HepG2 (cell line): ENCODE data around the gene UBAP1L. TPM values are rescaled to one million over a fixed set of nuclear protein-coding genes. Genes with fewer than 3 reads are reported as not detected.

Experiments used
- CBX1 ChIP-seq: IDR thresholded peaks from one replicate; pipeline ENCODE4 v1.6.1; 2016; ENCODE audit warnings: antibody characterized with exemption, low read depth
- DZIP1 ChIP-seq: sonication (generic); formaldehyde crosslinking; IDR thresholded peaks from 2 replicates; pipeline ENCODE4 v1.5.0; 2020; ENCODE audit warnings: mild to moderate bottlenecking, missing genetic modification reagents
- GZF1 ChIP-seq: sonication (generic); formaldehyde crosslinking; IDR thresholded peaks from 2 replicates; pipeline ENCODE4 v1.5.1; 2020; ENCODE audit warnings: mild to moderate bottlenecking, missing genetic modification reagents
- MAFG ChIP-seq: sonication (generic); formaldehyde crosslinking; IDR thresholded peaks from 2 replicates; pipeline ENCODE4 v1.5.1; 2020; ENCODE audit warnings: mild to moderate bottlenecking, missing genetic modification reagents
- ONECUT2 ChIP-seq: sonication (generic); formaldehyde crosslinking; IDR thresholded peaks from 2 replicates; pipeline ENCODE4 v1.4.0; 2020; ENCODE audit warnings: missing genetic modification reagents
- PLRG1 ChIP-seq: fragments of 450-650 bp; conservative IDR thresholded peaks from 2 replicates; pipeline ENCODE4 v1.6.1; 2016
- THAP11 ChIP-seq: IDR thresholded peaks from 2 replicates; pipeline ENCODE4 v1.6.1; 2016; ENCODE audit warnings: missing biosample characterization, missing genetic modification reagents
- ZNF660 ChIP-seq: sonication (generic); formaldehyde crosslinking; IDR thresholded peaks from 2 replicates; pipeline ENCODE4 v1.5.1; 2020; ENCODE audit warnings: mild to moderate bottlenecking, low read depth, missing genetic modification reagents, borderline replicate concordance
- ZNF766 ChIP-seq: sonication (generic); formaldehyde crosslinking; IDR thresholded peaks from 2 replicates; pipeline ENCODE4 v1.5.0; 2020; ENCODE audit warnings: missing genetic modification reagents, borderline replicate concordance
- ZNF879 ChIP-seq: sonication (generic); formaldehyde crosslinking; IDR thresholded peaks from 2 replicates; pipeline ENCODE4 v1.8.1; 2023; ENCODE audit warnings: missing genetic modification reagents
- polyA plus RNA-seq, 8 experiments: library from polyadenylated mRNA; depleted of rRNA in 3 of 8; stranded (reverse) in 7 of 8; unstranded in 1 of 8; fragments of >200 nt; fragmentation: Illumina TruSeq in 4 of 8; extraction: Trizol in 4 of 8; gene quantifications; 2 replicates each; pipeline versions ENCODE4 v1.2.1 to v1.2.3, GENCODE V29; 2011 to 2016; ENCODE audit warnings: low read depth in 4 of 8, missing spikeins in 1 of 8, mixed read lengths in 1 of 8; ENCODE audit not compliant: insufficient read depth in 1 of 8
- total RNA-seq, 5 experiments: library from RNA; depleted of rRNA; stranded (reverse); fragments of >200 nt; fragmentation: Illumina TruSeq; extraction: Trizol; gene quantifications; 2 replicates each; pipeline ENCODE4 v1.2.3, GENCODE V29; 2016; ENCODE audit warnings: low read depth in 1 of 5
- TF ChIP-seq, protein P1 (sequence below): sonication (generic); formaldehyde crosslinking; IDR thresholded peaks from 2 replicates; pipeline ENCODE4 v1.4.0; 2020; ENCODE audit warnings: mild to moderate bottlenecking, missing genetic modification reagents, borderline replicate concordance
- TF ChIP-seq, protein P2 (sequence below): sonication (generic); formaldehyde crosslinking; IDR thresholded peaks from 2 replicates; pipeline ENCODE4 v1.5.0; 2020; ENCODE audit warnings: mild to moderate bottlenecking, missing genetic modification reagents, borderline replicate concordance
- TF ChIP-seq, protein P3 (sequence below): IDR thresholded peaks from 2 replicates; pipeline ENCODE4 v1.6.1; 2012; ENCODE audit warnings: low read depth, low read length, improper control_type of control experiment

UBAP1L gene
- total and polyA plus RNA-seq, 2 of the 13 experiments (the other 11 are each of a cell fraction or from before 2014, with no cell fraction given) = 0.86 to 1.4 TPM

DNA sequence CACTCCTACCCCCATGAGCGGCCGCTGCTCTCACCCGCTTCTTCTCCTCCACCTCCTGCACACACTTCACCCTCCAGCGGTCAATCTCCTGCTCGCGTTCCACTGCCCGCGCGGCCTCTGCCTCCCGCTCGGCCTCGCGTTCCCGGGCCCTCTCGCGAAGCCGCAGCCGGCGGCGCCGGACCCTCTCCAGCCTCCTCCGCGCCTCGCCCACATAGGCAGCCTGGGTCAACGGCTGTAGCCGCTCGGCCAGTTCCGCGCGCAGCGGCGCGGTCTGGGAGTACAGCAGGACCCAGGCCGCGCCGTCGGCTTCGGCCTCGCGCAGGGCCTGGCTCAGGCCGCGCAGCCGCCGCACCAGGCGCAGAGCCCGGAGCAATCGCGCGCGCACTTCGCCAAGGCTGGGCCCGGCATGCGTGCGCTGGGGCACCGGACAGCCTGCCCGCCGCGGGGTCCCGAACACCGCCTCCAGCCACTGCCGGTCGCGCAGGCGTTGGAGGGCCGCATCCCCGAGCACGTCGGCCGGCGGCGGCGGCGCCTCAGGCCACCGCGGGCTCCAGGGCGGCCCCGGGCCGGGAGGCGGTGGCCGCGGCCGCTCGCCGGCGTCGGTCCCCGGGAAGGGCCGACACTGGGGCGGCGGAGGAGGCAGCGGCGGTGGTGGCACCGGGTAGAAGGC, 18.0 kb upstream of the UBAP1L start (continued):
- no peak for TF ChIP-seq ZNF766 (CRISPR knock-in tag)
- no peak for TF ChIP-seq ZNF660 (CRISPR knock-in tag)
- TF ChIP-seq CBX1 = no peak
- TF ChIP-seq THAP11 (CRISPR knock-in tag) = 0 out of 2 replicates have a peak, but pooled peaks have one; percentile 21
- TF ChIP-seq, protein P1, sequence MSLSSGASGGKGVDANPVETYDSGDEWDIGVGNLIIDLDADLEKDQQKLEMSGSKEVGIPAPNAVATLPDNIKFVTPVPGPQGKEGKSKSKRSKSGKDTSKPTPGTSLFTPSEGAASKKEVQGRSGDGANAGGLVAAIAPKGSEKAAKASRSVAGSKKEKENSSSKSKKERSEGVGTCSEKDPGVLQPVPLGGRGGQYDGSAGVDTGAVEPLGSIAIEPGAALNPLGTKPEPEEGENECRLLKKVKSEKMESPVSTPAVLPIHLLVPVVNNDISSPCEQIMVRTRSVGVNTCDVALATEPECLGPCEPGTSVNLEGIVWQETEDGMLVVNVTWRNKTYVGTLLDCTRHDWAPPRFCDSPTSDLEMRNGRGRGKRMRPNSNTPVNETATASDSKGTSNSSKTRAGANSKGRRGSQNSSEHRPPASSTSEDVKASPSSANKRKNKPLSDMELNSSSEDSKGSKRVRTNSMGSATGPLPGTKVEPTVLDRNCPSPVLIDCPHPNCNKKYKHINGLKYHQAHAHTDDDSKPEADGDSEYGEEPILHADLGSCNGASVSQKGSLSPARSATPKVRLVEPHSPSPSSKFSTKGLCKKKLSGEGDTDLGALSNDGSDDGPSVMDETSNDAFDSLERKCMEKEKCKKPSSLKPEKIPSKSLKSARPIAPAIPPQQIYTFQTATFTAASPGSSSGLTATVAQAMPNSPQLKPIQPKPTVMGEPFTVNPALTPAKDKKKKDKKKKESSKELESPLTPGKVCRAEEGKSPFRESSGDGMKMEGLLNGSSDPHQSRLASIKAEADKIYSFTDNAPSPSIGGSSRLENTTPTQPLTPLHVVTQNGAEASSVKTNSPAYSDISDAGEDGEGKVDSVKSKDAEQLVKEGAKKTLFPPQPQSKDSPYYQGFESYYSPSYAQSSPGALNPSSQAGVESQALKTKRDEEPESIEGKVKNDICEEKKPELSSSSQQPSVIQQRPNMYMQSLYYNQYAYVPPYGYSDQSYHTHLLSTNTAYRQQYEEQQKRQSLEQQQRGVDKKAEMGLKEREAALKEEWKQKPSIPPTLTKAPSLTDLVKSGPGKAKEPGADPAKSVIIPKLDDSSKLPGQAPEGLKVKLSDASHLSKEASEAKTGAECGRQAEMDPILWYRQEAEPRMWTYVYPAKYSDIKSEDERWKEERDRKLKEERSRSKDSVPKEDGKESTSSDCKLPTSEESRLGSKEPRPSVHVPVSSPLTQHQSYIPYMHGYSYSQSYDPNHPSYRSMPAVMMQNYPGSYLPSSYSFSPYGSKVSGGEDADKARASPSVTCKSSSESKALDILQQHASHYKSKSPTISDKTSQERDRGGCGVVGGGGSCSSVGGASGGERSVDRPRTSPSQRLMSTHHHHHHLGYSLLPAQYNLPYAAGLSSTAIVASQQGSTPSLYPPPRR (CRISPR knock-in tag) = no peak
- TF ChIP-seq DZIP1 (CRISPR knock-in tag) = no peak
- TF ChIP-seq, protein P2, sequence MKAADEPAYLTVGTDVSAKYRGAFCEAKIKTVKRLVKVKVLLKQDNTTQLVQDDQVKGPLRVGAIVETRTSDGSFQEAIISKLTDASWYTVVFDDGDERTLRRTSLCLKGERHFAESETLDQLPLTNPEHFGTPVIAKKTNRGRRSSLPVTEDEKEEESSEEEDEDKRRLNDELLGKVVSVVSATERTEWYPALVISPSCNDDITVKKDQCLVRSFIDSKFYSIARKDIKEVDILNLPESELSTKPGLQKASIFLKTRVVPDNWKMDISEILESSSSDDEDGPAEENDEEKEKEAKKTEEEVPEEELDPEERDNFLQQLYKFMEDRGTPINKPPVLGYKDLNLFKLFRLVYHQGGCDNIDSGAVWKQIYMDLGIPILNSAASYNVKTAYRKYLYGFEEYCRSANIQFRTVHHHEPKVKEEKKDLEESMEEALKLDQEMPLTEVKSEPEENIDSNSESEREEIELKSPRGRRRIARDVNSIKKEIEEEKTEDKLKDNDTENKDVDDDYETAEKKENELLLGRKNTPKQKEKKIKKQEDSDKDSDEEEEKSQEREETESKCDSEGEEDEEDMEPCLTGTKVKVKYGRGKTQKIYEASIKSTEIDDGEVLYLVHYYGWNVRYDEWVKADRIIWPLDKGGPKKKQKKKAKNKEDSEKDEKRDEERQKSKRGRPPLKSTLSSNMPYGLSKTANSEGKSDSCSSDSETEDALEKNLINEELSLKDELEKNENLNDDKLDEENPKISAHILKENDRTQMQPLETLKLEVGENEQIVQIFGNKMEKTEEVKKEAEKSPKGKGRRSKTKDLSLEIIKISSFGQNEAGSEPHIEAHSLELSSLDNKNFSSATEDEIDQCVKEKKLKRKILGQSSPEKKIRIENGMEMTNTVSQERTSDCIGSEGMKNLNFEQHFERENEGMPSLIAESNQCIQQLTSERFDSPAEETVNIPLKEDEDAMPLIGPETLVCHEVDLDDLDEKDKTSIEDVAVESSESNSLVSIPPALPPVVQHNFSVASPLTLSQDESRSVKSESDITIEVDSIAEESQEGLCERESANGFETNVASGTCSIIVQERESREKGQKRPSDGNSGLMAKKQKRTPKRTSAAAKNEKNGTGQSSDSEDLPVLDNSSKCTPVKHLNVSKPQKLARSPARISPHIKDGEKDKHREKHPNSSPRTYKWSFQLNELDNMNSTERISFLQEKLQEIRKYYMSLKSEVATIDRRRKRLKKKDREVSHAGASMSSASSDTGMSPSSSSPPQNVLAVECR = no peak
- no peak for TF ChIP-seq ZNF879
- no peak for TF ChIP-seq PLRG1
- TF ChIP-seq, protein P3, sequence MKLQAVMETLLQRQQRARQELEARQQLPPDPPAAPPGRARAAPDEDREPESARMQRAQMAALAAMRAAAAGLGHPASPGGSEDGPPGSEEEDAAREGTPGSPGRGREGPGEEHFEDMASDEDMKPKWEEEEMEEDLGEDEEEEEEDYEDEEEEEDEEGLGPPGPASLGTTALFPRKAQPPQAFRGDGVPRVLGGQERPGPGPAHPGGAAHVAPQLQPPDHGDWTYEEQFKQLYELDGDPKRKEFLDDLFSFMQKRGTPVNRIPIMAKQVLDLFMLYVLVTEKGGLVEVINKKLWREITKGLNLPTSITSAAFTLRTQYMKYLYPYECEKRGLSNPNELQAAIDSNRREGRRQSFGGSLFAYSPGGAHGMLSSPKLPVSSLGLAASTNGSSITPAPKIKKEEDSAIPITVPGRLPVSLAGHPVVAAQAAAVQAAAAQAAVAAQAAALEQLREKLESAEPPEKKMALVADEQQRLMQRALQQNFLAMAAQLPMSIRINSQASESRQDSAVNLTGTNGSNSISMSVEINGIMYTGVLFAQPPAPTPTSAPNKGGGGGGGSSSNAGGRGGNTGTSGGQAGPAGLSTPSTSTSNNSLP = no peak
- TF ChIP-seq GZF1 (CRISPR knock-in tag) = no peak
- no peak for TF ChIP-seq MAFG (CRISPR knock-in tag)
- no peak for TF ChIP-seq ONECUT2
